Tibial nerve (tissue), 4 donors: Measurements from ENCODE around the gene PRPSAP1. TPM values are rescaled to one million over a fixed set of nuclear protein-coding genes. Genes with fewer than 3 reads are reported as not detected.
"Not testable (repeated sequence)": the region's sequence is repeated elsewhere in the genome, so short reads cannot be mapped to it uniquely, and the experiment has no call there.

ENCODE experiments used
- DNase-seq, 2 donors: peaks; one replicate each; pipeline ENCODE4 v3.0.0-alpha.2; 2019; ENCODE audit warnings: low spot score in 2 of 2
- H3K27ac ChIP-seq, 4 donors: fragments of 200-600 bp; sonication (generic) in 3 of 4; one replicate each; pipeline ENCODE4 v1.5.1; 2017 to 2019; ENCODE audit warnings: mild to moderate bottlenecking in 1 of 4
- H3K27me3 ChIP-seq, 2 donors: fragments of 200-600 bp; sonication (generic) in 1 of 2; one replicate each; pipeline versions ENCODE4 v1.5.1 to v1.6.0; 2017 to 2019
- H3K36me3 ChIP-seq, 3 donors: fragments of 200-600 bp; sonication (generic); one replicate each; pipeline ENCODE4 v1.5.1; 2018 to 2019
- H3K4me1 ChIP-seq, 4 donors: fragments of 200-600 bp; sonication (generic) in 3 of 4; one replicate each; pipeline ENCODE4 v1.5.1; 2017 to 2019
- H3K4me3 ChIP-seq, 4 donors: fragments of 200-600 bp; sonication (generic) in 3 of 4; one replicate each; pipeline ENCODE4 v1.5.1; 2017 to 2019; ENCODE audit warnings: mild to moderate bottlenecking in 1 of 4, moderate library complexity in 1 of 4
- H3K9me3 ChIP-seq, 4 donors: fragments of 200-600 bp; sonication (generic) in 3 of 4; one replicate each; pipeline ENCODE4 v1.5.1; 2017 to 2019
- EP300 ChIP-seq, 2 donors: sonication (generic); formaldehyde crosslinking; IDR thresholded peaks; one replicate each; pipeline ENCODE4 v1.6.1; 2017; ENCODE audit warnings: antibody characterized with exemption in 2 of 2, mild to moderate bottlenecking in 1 of 2
- POLR2A ChIP-seq, 2 donors: fragments of 450-650 bp; IDR thresholded peaks; one replicate each; pipeline ENCODE4 v1.6.1; 2017; ENCODE audit warnings: antibody characterized with exemption in 2 of 2, mild to moderate bottlenecking in 2 of 2, moderate library complexity in 2 of 2
- WGBS, 2 donors: methylation state at CpG; one replicate each; pipeline ENCODE4 v1.1.5; 2018; 5-methylcytosine and 5-hydroxymethylcytosine counted together
- total RNA-seq, 4 donors: library from RNA; depleted of rRNA; stranded (reverse); fragments of >200 nt; gene quantifications; one replicate each; pipeline ENCODE4 v1.1.0, GENCODE V29; 2016
- TF ChIP-seq, protein P1 (sequence below), 5 experiments: fragments of 200-600 bp in 3 of 5; fragments of 450-650 bp in 2 of 5; sonication (generic) in 3 of 5; IDR thresholded peaks; one replicate each; pipeline ENCODE4 v1.5.1; 2016 to 2019; ENCODE audit warnings: antibody characterized with exemption in 5 of 5, mild to moderate bottlenecking in 3 of 5, moderate library complexity in 2 of 5

The PRPSAP1 gene
- total RNA-seq, 4 donors from 2014 or later: 66.8 to 108 (median 96.2) TPM

DNA sequence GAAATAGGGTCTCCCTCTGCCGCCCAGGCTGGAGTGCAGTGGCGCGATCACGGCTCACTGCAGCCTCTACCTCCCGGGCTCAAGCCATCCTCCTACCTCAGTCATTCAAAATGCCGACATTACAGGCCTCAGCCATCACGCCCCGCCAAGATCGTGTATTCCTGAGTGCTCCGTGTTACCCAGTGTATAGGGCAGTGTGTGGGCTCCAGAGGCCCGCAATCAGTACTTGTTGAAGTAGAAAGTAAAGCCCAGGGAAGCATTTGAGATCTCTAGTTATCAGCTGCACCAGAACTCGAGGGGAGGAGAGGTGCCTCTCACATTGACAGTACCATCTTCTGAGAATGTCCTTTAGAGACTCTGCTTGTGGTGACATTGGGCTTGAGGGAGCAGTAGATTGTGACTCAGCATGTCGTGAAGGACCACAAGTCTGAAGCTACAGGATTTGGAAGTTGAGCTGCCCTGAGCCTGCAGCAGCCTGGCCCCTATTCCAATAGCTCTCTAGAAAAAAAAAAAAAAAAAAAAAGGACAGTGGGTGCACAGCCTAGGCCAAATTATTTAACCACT, 1.1 kb upstream of the PRPSAP1 start:
- Histone ChIP-seq H3K36me3 (peaks cover 0 to 6% (median 0%) of the 10 kb centered on the region in 3 donors), H3K4me3 (peak overlapping the region in 1 of 4 donors; percentile 93), H3K9me3 (no peaks in the 10 kb centered on the region), H3K27ac (no peak overlapping the region), H3K27me3 (no peaks in the 10 kb centered on the region), H3K4me1 (peaks cover 0 to 36% (median 7%) of the 10 kb centered on the region in 4 donors)
- DNase-seq: no peak
- TF ChIP-seq POLR2A (IDR thresholded peaks at IDR 0.05) (no peak), EP300 (IDR thresholded peaks at IDR 0.05) (no peak)
- TF ChIP-seq, protein P1, sequence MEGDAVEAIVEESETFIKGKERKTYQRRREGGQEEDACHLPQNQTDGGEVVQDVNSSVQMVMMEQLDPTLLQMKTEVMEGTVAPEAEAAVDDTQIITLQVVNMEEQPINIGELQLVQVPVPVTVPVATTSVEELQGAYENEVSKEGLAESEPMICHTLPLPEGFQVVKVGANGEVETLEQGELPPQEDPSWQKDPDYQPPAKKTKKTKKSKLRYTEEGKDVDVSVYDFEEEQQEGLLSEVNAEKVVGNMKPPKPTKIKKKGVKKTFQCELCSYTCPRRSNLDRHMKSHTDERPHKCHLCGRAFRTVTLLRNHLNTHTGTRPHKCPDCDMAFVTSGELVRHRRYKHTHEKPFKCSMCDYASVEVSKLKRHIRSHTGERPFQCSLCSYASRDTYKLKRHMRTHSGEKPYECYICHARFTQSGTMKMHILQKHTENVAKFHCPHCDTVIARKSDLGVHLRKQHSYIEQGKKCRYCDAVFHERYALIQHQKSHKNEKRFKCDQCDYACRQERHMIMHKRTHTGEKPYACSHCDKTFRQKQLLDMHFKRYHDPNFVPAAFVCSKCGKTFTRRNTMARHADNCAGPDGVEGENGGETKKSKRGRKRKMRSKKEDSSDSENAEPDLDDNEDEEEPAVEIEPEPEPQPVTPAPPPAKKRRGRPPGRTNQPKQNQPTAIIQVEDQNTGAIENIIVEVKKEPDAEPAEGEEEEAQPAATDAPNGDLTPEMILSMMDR (IDR thresholded peaks at IDR 0.05): no peak
- 53 to 62% methylated on average over 13 of the region's 13 CpGs for WGBS, 2 donors

- DNase-seq: no peak
- H3K4me1 ChIP-seq: peaks cover 0 to 35% (median 7%) of the 10 kb centered on the region in 4 donors
- H3K27ac ChIP-seq: peak overlapping the region; percentile 52 to 88 (median 82)
- H3K27me3 ChIP-seq: no peaks in the 10 kb centered on the region
- 1 to 2% methylated on average over 18 of the region's 18 CpGs for whole genome bisulfite sequencing, 2 donors
- H3K4me3 ChIP-seq: peak overlapping the region; percentile 70 to 99 (median 96)
- peaks cover 0 to 6% (median 0%) of the 10 kb centered on the region in 3 donors for H3K36me3 ChIP-seq
- TF ChIP-seq EP300 (IDR thresholded peaks at IDR 0.05) (no peak), POLR2A (IDR thresholded peaks at IDR 0.05) (no peak)
- TF ChIP-seq, protein P1 (IDR thresholded peaks at IDR 0.05): no peak
- H3K9me3 ChIP-seq: no peaks in the 10 kb centered on the region
Measured at GRCh38 chr17:76354317-76354729, 607 bp upstream of the PRPSAP1 start.

- WGBS, 2 donors: 1 to 2% methylated on average over 8 to 22 of the region's 51 CpGs
- H3K27me3 ChIP-seq: no peaks in the 10 kb centered on the region
- peaks cover 0 to 9% (median 0%) of the 10 kb centered on the region in 3 donors for H3K36me3 ChIP-seq
- H3K4me3 ChIP-seq: peak overlapping the region; percentile 70 to 99 (median 96)
- no peak for TF ChIP-seq POLR2A (IDR thresholded peaks at IDR 0.05)
- TF ChIP-seq, protein P1 (IDR thresholded peaks at IDR 0.05): no peak
- TF ChIP-seq EP300 (IDR thresholded peaks at IDR 0.05): no peak
- H3K27ac ChIP-seq: peak overlapping the region; percentile 52 to 88 (median 82)
- DNase-seq: no peak
- H3K4me1 ChIP-seq: peaks cover 0 to 35% (median 7%) of the 10 kb centered on the region in 4 donors
- no peaks in the 10 kb centered on the region for H3K9me3 ChIP-seq
Measured at GRCh38 chr17:76353004-76353598, 615 bp downstream of the PRPSAP1 start.

DNA sequence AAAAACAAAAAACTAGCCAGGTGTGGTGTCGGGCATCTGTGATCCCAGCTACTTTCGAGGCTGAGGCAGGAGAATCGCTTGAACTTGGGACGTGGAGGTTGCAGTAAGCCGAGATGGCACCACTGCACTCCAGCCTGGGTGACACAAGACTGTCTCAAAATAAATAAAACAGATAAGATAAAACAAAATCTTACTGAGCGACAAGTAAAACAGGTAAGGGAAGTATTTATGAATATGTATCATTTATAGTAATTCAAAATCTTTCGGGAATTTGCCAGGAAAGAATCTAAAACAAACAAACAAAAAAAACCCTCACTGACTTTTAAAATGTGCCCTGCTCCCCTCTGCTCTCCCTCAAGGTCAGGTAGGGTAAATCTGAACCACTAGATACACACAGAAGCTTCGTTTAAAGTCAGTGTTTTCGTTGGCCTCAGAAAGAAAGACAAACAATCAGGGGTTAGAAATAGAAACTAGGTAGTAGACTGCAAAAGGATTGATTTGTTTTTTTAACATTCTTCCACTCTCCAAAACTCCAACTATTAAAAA, 2.1 kb downstream of the PRPSAP1 start:
- TF ChIP-seq, protein P1 (IDR thresholded peaks at IDR 0.05): no peak
- TF ChIP-seq EP300 (IDR thresholded peaks at IDR 0.05) (no peak), POLR2A (IDR thresholded peaks at IDR 0.05) (no peak)
- Histone ChIP-seq H3K27ac (peak overlapping the region in 1 of 4 donors; percentile 17), H3K36me3 (peaks cover 0 to 24% (median 3%) of the 10 kb centered on the region in 3 donors)

GRCh38 chr17:76350463-76350862, 3.3 kb downstream of the PRPSAP1 start:
- no peak for TF ChIP-seq EP300 (IDR thresholded peaks at IDR 0.05)
- no peaks in the 10 kb centered on the region for H3K9me3 ChIP-seq
- peaks cover 0 to 31% (median 7%) of the 10 kb centered on the region in 4 donors for H3K4me1 ChIP-seq
- WGBS, 2 donors: 95 to 96% methylated on average over 5 of the region's 5 CpGs
- H3K27me3 ChIP-seq: no peaks in the 10 kb centered on the region
- DNase-seq: no peak
- no peak overlapping the region for H3K4me3 ChIP-seq
- H3K36me3 ChIP-seq: peaks cover 0 to 35% (median 3%) of the 10 kb centered on the region in 3 donors
- H3K27ac ChIP-seq: no peak overlapping the region

More for the DNA sequence above, 2.1 kb downstream of the PRPSAP1 start:
- DNase-seq: no peak
- Histone ChIP-seq H3K27me3 (no peaks in the 10 kb centered on the region), H3K4me1 (peaks cover 0 to 32% (median 7%) of the 10 kb centered on the region in 4 donors), H3K4me3 (no peak overlapping the region), H3K9me3 (no peaks in the 10 kb centered on the region)
- WGBS, 2 donors: 64 to 66% methylated on average over 9 of the region's 9 CpGs

- not testable (repeated sequence) for DNase-seq, H3K9me3 ChIP-seq, H3K27ac ChIP-seq, H3K4me3 ChIP-seq, H3K27me3 ChIP-seq
- peaks cover 0 to 13% (median 2%) of the 10 kb centered on the region in 4 donors for H3K4me1 ChIP-seq
- peaks cover 0 to 69% (median 3%) of the 10 kb centered on the region in 3 donors for H3K36me3 ChIP-seq
- 92 to 93% methylated on average over 11 of the region's 11 CpGs for WGBS, 2 donors
Measured at GRCh38 chr17:76346936-76347335, 6.8 kb downstream of the PRPSAP1 start.
